ENCODE measurements around the gene HEXIM1. TPM values are rescaled to one million over a fixed set of nuclear protein-coding genes. Genes with fewer than 3 reads are reported as not detected.
A peak's percentile ranks its signal among the peaks of the same experiment; 100 is the strongest.

HEXIM1 gene
- total RNA-seq, 1 donor from 2014 or later, result 22.6 TPM

GRCh38 chr17:45201457-45201856 is 53.2 kb downstream of the HEXIM1 start:
- no peaks in the 10 kb centered on the region for H3K36me3 Mint-ChIP-seq (ENCODE audit: low read depth, unreplicated experiment)
- no peaks in the 10 kb centered on the region for H3K9me3 Mint-ChIP-seq (ENCODE audit: unreplicated experiment)
- TF ChIP-seq CTCF (IDR thresholded peaks at IDR 0.05; ENCODE audit: unreplicated experiment), result no peak
- H3K4me3 Mint-ChIP-seq (ENCODE audit: unreplicated experiment), result no peak overlapping the region
- DNase-seq (ENCODE audit: low spot score), result no peak
- H3K27ac Mint-ChIP-seq (ENCODE audit: unreplicated experiment), result peak overlapping the region; percentile 30
- H3K27me3 Mint-ChIP-seq (ENCODE audit: unreplicated experiment), result peaks cover 2% of the 10 kb centered on the region
- no peaks in the 10 kb centered on the region for H3K4me1 Mint-ChIP-seq (ENCODE audit: unreplicated experiment)

Small RNA genes lying within 50 kb of the gene (microRNA-seq; reads per million reads assigned to microRNA genes)
- gene MIR6784 (ENCODE audit: unreplicated experiment), result not detected

Other genes starting within 250 kb of the HEXIM1 start
- 154 TPM for gene EFTUD2, start 249.0 kb upstream of the HEXIM1 start, total RNA-seq (ENCODE audit: unreplicated experiment)
- gene GFAP, start 233.0 kb upstream of the HEXIM1 start, total RNA-seq (ENCODE audit: unreplicated experiment), result not detected
- gene KIF18B, start 200.7 kb upstream of the HEXIM1 start, total RNA-seq (ENCODE audit: unreplicated experiment), result 7.1 TPM
- not detected for gene C1QL1, start 180.2 kb upstream of the HEXIM1 start, total RNA-seq (ENCODE audit: unreplicated experiment)
- 29.2 TPM for gene DCAKD, start 96.8 kb upstream of the HEXIM1 start, total RNA-seq (ENCODE audit: unreplicated experiment)
- 85.8 TPM for gene NMT1, start 87.2 kb upstream of the HEXIM1 start, total RNA-seq (ENCODE audit: unreplicated experiment)
- gene PLCD3, start 16.0 kb upstream of the HEXIM1 start, total RNA-seq (ENCODE audit: unreplicated experiment), result 9.7 TPM
- 9.4 TPM for gene ACBD4, start 12.8 kb upstream of the HEXIM1 start, total RNA-seq (ENCODE audit: unreplicated experiment)
- gene HEXIM2, start 13.4 kb downstream of the HEXIM1 start, total RNA-seq (ENCODE audit: unreplicated experiment), result 13.0 TPM
- gene FMNL1, start 73.4 kb downstream of the HEXIM1 start, total RNA-seq (ENCODE audit: unreplicated experiment), result 103 TPM
- not detected for gene SPATA32, start 113.6 kb downstream of the HEXIM1 start, total RNA-seq (ENCODE audit: unreplicated experiment)
- gene MAP3K14, start 168.5 kb downstream of the HEXIM1 start, total RNA-seq (ENCODE audit: unreplicated experiment), result 5.2 TPM

Measured in endothelial cell (in vitro differentiated cells).